Cerebellar cortex (tissue), 1 donor: ENCODE measurements around the gene MEOX1.
"Not testable (repeated sequence)": the region's sequence is repeated elsewhere in the genome, so short reads cannot be mapped to it uniquely, and the experiment has no call there.

Experiments
- DNase-seq: peaks from one replicate; pipeline ENCODE4 v3.0.0-alpha.2; 2015; ENCODE audit warnings: low spot score

Gene MEOX1

DNA sequence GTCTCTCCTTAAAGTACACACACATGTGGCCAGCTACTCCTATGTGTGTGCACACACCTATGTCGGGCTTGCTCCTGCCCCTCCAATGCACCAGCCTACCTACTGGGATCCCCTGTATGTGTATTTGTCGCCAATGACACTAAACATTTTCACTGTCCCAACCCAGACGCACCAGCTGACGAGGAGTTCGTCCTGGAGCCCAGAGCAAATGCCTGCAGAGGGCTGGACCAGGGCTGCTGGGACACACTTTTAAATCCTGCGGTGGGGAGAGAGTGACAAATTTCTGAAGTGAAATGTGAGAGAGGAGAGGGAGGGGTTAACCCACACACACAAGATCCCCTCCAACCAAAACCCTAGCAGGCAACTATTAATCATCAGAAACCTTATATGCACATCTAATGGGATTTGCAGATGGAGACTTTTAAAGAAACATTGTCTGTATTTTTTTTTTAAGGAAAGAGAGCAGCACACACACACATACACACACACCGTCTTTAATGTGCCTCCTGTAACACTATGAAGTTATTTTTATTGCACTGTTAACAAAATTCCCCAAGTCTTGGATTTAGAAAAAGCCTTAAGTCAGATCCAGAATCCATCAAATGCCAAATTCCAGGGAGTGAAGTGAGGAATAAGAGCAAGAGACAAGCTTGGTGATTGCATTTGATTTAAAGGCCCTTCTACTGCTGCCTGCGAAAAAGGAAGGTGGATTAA, at the start of gene MEOX1:
Gene MEOX1 (minus strand): TSS at position 224 of the 714 bp plus-strand sequence. CDS start 388 bp downstream, outside the sequence.
- DNase-seq = peak; percentile 85

DNA sequence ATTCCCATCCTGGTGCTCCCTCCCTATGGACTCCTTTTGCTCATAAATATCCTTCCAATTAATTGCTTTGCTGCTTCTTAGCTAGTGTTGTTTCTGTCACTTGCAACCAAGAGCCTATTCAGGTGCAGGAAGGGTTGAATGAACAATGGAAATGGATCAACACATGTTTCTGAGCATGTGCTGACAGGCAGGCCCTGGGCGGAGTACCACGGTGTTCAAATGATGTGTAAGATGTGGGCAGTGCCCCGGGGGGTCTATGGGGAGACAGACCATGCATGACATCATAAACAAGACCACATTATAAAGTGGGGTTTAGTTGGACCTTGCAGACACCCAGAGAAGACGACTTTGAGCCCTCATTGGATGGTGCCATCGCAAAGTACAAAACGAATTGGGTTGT, 48.4 kb upstream of the MEOX1 start:
- no peak for DNase-seq

DNA sequence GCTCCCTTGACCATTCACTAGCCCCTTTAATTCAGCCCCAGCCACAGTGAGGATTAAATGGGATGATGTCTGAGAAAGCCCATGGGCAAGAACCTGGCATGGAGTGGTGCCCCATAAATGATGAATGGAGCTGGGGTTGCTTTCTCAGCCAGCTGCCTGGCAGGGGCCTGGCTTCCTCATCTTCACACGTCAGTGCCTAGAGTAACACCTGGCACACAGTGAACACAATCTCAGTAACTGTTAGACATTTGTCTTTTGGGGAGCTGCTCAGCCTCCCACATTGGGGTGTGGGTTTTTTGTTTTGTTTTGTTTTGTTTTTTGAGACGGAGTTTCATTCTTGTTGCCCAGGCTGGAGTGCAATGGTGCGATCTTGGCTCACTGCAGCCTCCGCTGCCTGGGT, 47.5 kb upstream of the MEOX1 start:
- DNase-seq = no peak

GRCh38 chr17:43707184-43707583, 45.5 kb upstream of the MEOX1 start:
- DNase-seq = no peak

GRCh38 chr17:43706235-43706634, 44.5 kb upstream of the MEOX1 start:
- no peak for DNase-seq

DNA sequence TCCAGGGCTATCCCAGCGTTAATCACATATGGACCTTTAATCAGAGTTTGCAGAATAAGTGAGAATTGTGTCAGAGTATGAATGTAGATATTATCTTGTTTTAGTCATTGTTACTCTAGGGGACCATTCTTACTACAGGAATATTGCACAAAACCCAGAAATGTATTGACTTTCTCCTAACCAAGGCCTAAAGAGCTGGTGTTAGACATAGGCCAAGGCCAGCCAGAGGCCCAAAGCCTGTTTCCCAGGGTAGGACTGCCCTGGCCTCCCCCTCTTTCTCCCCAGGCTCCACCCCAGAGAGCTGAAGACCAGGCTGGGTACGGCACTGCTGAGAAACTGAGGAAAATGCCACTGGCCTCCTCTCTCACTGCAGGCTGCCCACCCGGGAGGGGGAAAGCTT, 41.9 kb upstream of the MEOX1 start:
- no peak for DNase-seq

GRCh38 chr17:43702637-43703036, 40.9 kb upstream of the MEOX1 start:
- peak; percentile 49 for DNase-seq

GRCh38 chr17:43701318-43701743, 39.6 kb upstream of the MEOX1 start:
- DNase-seq = no peak

GRCh38 chr17:43699438-43699756, 37.7 kb upstream of the MEOX1 start:
- DNase-seq = no peak

GRCh38 chr17:43698678-43699437, 37.1 kb upstream of the MEOX1 start:
- no peak for DNase-seq

DNA sequence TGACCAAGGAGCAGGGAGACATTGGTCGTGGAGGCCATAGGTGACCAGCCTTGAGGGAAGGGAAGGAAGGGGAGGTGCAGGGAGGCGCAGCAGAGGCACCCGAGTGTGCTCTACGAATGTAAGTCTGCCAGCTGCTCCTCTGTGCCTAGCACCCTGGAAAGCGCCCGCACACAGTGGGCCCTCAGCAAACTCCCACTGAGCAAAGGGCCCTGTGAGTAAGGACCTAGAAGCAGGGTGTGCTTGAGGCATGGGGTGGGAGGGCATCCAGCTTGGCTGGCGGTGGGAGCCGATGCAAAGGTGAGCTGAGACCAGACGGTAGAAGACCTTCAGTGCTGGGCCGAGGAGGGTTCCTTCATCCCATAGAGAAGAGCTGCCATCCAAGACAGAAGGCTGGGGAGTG, 36.2 kb upstream of the MEOX1 start:
- DNase-seq = no peak

DNA sequence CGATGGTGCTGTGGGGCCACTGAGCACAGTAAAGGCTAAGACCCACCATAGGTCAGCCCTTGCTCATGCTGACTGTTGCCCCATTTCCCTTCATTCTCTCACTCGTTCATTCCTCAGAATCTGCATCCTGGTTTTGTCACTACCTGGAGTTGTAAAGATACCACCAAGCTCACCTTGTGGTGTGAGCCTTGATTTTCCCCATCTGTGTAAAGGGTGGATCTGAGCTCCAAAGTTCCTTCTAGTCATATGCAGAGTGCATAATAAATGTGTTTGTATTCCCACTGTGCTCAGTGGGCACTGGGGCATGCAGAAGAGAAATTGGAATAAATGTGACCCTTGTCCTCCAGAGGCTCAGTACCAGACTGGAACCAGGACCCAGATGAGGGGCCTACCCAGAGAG, 35.2 kb upstream of the MEOX1 start:
- DNase-seq = no peak

GRCh38 chr17:43695970-43696865, 34.5 kb upstream of the MEOX1 start:
- no peak for DNase-seq

DNA sequence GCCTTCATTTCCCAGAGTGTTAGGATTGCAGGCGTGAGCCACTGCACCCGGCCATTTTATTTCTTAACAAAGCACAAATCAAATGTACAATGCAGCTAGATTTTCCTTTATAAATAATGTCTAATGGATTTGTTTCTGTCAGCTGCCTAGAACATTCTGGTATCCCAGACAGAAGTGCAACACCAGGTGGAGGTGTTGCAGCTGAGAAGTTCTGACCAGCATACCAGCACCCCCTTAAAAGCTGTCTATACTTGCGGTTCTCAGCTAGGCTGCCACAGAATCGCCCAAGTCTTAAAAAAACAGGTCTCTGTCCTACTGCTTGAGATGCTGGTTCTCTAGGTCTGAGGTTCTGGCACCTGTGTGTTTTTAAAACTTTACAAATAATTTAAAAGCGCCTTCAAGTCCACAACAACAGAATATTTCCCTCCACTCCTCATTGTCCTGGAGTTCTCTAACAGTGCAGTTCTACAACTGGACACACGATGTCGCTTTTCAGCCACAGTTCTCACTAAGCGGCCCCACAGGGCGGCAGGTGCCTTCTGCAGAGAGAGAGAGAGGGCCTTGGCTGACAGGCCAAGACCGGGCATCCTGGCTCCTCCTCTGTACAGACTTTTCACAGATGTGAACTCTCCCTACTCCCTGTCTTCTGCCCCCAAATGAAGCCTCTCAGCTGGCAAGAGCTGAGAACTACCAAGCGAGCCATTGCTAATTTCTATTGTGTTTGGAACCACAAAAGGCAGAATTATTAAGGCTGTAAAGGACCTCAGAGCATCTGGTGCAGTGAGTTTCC, 32.6 kb upstream of the MEOX1 start:
- peak; percentile 93 for DNase-seq

DNA sequence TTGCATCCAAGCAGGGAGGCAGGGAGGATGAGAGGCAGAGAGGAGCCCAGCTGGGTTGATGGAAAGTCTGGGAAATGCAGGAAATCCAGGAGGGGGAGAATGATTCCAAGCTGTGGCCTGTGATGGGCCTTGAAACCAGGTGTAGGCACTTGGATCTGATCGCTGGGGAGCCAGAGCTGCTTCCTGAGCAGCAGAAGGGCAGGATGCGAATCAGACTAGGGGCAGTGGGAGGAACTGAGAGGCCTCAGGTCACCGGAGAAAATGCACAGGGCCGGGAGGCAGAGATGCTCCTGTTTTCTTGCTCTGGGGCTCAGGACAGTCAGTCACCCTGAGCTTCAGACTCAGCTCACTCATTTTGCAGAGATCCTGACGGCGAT, 29.6 kb upstream of the MEOX1 start:
- DNase-seq = peak; percentile 45

GRCh38 chr17:43690624-43691316, 29.0 kb upstream of the MEOX1 start:
- no peak for DNase-seq

DNA sequence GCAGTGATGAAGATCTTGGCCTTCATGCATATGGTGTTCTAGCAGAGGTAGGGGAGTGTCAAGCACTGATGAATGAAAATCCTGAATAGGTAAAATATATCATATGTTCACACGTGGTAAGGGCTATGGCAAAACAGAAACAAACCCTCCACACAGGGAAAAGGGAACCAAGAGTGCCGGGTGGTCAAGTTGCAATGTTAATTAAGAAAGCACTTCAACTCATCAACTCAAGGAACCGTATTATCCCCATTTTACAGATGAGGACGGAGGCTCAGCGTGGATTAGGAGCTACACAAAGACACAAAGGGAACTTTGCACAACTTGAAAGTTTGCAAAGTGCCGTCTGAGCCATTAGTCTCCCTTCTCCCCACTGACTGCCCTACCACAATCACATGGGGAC, 28.1 kb upstream of the MEOX1 start:
- DNase-seq = no peak

DNA sequence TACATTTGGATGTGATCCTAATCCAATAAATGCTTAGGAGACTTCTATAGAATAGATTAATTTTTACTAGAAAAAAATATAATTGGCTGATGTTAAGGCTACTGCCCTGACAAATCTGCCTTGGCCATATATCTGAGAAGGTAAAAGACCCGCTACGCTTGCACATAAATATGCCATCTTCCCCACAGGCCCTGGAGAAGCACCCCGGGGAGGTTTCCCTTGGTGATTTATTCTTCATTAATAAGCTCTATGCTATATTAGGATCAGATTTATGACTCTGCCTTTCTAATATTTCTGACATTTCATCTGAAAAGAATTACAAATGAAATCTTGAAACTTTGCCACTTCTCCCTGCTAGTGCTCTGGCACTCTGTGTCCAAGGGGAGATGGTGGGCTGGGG, 27.4 kb upstream of the MEOX1 start:
- no peak for DNase-seq

GRCh38 chr17:43686957-43687356, 25.2 kb upstream of the MEOX1 start:
- DNase-seq = not testable (repeated sequence)

DNA sequence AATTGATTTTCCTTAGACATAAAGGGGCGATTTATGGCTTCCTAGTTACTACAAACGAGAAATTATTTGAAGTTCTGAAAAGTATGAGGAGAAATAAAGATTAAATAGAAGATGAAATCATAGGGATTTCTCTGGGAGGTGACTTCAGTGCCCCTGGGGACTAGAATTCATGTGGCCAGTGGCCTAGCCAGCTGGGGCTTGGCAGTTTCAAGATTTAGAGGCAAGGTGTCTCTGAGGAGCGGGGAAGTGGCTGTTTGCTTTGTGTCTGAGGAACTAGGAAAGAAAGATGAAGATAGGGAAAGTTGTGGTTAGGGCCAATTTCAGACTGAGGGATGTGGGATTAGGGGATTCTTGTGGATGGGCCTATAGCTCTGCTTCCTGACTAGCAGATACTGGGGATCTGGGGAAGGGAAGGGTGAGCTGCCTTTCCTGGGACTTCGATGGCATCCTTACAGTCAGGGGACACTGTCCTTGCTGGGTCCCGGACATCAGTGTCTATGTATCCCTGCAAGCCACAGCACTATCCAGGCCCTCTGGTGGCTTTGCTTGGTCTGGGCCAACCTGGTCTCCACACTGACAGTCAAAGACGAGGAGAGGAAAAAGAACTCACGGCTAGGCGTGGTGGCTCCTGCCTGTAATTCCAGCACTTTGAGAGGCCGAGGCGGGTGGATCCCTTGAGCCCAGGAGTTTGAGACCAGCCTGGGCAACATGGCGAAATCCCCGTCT, 22.4 kb upstream of the MEOX1 start:
- DNase-seq = no peak

DNA sequence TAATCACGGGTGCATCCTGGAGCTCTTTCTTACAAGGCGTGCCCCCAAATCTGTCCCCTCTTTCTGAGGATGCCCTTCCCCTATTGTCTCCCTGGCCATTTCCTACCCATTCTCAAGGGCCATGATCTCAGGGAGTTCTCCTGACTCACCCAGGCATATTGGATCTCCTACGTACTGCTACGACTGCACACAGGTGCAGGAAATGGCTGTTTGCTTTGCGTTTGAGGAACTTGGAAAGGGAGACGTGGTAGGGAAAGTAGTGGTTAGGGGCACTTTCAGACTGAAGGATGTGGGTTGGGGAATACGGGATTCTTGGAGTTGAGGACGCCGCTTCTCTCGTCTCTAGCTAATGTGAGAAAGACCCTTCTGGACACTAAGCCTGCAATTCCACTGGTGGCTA, 18.7 kb upstream of the MEOX1 start:
- DNase-seq = no peak
